ENCODE data around the gene TOLLIP.

Gene TOLLIP

GRCh38 chr11:1234771-1235305, 74.6 kb downstream of the TOLLIP start:
- Histone ChIP-seq H3K36me3 (ENCODE audit: insufficient read depth, low read length) (no peaks in the 10 kb centered on the region), H3F3A (ENCODE audit: insufficient read depth, low read length) (no peaks in the 10 kb centered on the region), H3K27me3 (ENCODE audit: insufficient read depth, low read length) (no peaks in the 10 kb centered on the region), H3K9me2 (ENCODE audit: low read depth, low read length) (no peaks in the 10 kb centered on the region), H3K4me3 (ENCODE audit: low read depth, low read length, poor library complexity, severe bottlenecking) (no peak overlapping the region), H3K4me1 (ENCODE audit: insufficient read depth, low read length, severe bottlenecking) (no peaks in the 10 kb centered on the region), H2AFZ (ENCODE audit: low read length) (no peak overlapping the region), H3K4me2 (ENCODE audit: low read length) (no peak overlapping the region), H3K79me2 (ENCODE audit: insufficient read depth, low read length) (no peaks in the 10 kb centered on the region), H3K9ac (ENCODE audit: low read length) (no peak overlapping the region), H3K27ac (ENCODE audit: low read depth, low read length, poor library complexity, severe bottlenecking) (no peak overlapping the region), H4K20me1 (ENCODE audit: insufficient read depth, low read length) (no peaks in the 10 kb centered on the region), H3K9me3 (ENCODE audit: low read length) (no peaks in the 10 kb centered on the region)
- TF ChIP-seq CTCF (IDR thresholded peaks at IDR 0.05; ENCODE audit: low read length) (no peak), EZH2 (IDR thresholded peaks at IDR 0.05; ENCODE audit: borderline replicate concordance, low read length) (no peak)

GRCh38 chr11:1234054-1234720, 75.2 kb downstream of the TOLLIP start:
- H3K36me3 ChIP-seq (ENCODE audit: insufficient read depth, low read length), result no peaks in the 10 kb centered on the region
- H3K79me2 ChIP-seq (ENCODE audit: insufficient read depth, low read length), result no peaks in the 10 kb centered on the region
- H3K9me2 ChIP-seq (ENCODE audit: low read depth, low read length), result no peaks in the 10 kb centered on the region
- no peak overlapping the region for H3K9ac ChIP-seq (ENCODE audit: low read length)
- H3K4me2 ChIP-seq (ENCODE audit: low read length), result no peak overlapping the region
- TF ChIP-seq EZH2 (IDR thresholded peaks at IDR 0.05; ENCODE audit: borderline replicate concordance, low read length) (no peak), CTCF (IDR thresholded peaks at IDR 0.05; ENCODE audit: low read length) (no peak)
- no peak overlapping the region for H3K4me3 ChIP-seq (ENCODE audit: low read depth, low read length, poor library complexity, severe bottlenecking)
- H3K27ac ChIP-seq (ENCODE audit: low read depth, low read length, poor library complexity, severe bottlenecking), result no peak overlapping the region
- no peak overlapping the region for H2AFZ ChIP-seq (ENCODE audit: low read length)
- no peaks in the 10 kb centered on the region for H4K20me1 ChIP-seq (ENCODE audit: insufficient read depth, low read length)
- no peaks in the 10 kb centered on the region for H3K27me3 ChIP-seq (ENCODE audit: insufficient read depth, low read length)
- no peaks in the 10 kb centered on the region for H3K9me3 ChIP-seq (ENCODE audit: low read length)
- H3F3A ChIP-seq (ENCODE audit: insufficient read depth, low read length), result no peaks in the 10 kb centered on the region
- H3K4me1 ChIP-seq (ENCODE audit: insufficient read depth, low read length, severe bottlenecking), result no peaks in the 10 kb centered on the region

GRCh38 chr11:1233351-1234053, 75.9 kb downstream of the TOLLIP start:
- Histone ChIP-seq H3K27ac (ENCODE audit: low read depth, low read length, poor library complexity, severe bottlenecking) (no peak overlapping the region), H3K4me1 (ENCODE audit: insufficient read depth, low read length, severe bottlenecking) (no peaks in the 10 kb centered on the region), H3K36me3 (ENCODE audit: insufficient read depth, low read length) (no peaks in the 10 kb centered on the region), H2AFZ (ENCODE audit: low read length) (no peak overlapping the region), H3K9ac (ENCODE audit: low read length) (no peak overlapping the region), H3F3A (ENCODE audit: insufficient read depth, low read length) (no peaks in the 10 kb centered on the region), H3K4me2 (ENCODE audit: low read length) (no peak overlapping the region), H3K9me3 (ENCODE audit: low read length) (no peaks in the 10 kb centered on the region), H3K79me2 (ENCODE audit: insufficient read depth, low read length) (no peaks in the 10 kb centered on the region), H3K4me3 (ENCODE audit: low read depth, low read length, poor library complexity, severe bottlenecking) (no peak overlapping the region), H3K27me3 (ENCODE audit: insufficient read depth, low read length) (no peaks in the 10 kb centered on the region), H4K20me1 (ENCODE audit: insufficient read depth, low read length) (no peaks in the 10 kb centered on the region), H3K9me2 (ENCODE audit: low read depth, low read length) (no peaks in the 10 kb centered on the region)
- TF ChIP-seq CTCF (IDR thresholded peaks at IDR 0.05; ENCODE audit: low read length) (no peak), EZH2 (IDR thresholded peaks at IDR 0.05; ENCODE audit: borderline replicate concordance, low read length) (no peak)

All from OCI-LY1 (cell line).